HG03039 (cell line): ENCODE measurements around the gene TBL1X.

Experiments used
- ATAC-seq: cut with Tn5 transposase; IDR thresholded peaks from one replicate; pipeline ENCODE4 v1.9.1; 2021; ENCODE audit warnings: mild to moderate bottlenecking, moderate library complexity; ENCODE audit not compliant: unreplicated experiment

The TBL1X gene

GRCh38 chrX:9693307-9694001, 228.6 kb downstream of the TBL1X start:
- ATAC-seq, result no peak

DNA sequence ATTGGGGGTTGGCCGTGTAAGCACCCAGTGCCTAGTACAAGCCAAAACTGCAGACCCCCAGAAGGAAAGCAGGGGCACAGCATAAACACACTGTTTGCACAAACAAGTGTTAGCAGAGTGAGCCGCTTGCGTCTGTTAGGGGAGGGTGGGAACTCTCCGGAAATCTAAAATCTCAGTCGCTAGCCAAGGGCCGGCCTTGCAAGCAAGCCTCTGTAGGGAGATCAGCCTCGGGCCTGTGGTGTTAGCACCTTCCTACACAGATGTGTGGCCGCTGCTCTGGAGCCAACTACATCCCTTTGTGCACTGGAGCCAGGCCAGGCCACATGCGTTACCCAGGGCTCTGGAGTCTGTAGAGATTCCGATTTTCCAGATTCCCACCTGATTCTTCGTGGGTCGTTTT, 233.7 kb downstream of the TBL1X start:
- no peak for ATAC-seq

DNA sequence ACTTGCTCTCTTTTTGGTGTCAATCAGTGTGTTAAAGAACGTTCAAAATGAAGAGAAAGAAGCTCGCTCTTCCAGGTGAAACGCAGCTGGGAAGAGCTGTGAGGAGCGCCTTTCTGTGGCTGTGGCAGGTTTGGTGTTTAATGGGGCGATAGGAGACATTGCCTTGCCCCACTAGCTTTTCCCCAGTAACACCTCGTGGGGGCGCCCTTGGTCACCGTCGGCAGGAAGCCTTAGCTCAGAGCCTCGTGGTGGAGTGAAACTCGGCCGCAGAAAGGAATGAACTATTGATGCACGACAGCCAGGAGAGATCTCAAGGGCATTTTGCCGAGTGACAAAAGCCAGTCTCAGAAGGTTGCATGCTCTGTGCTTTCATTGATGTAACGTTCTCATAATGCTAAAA, 235.7 kb downstream of the TBL1X start:
- ATAC-seq, result no peak

- no peak for ATAC-seq
These were observed 236.9 kb downstream of the TBL1X start for GRCh38 chrX:9701790-9702189.

GRCh38 chrX:9703406-9703805, 238.5 kb downstream of the TBL1X start:
- no peak for ATAC-seq

GRCh38 chrX:9704876-9705465, 240.1 kb downstream of the TBL1X start:
- ATAC-seq, result no peak

GRCh38 chrX:9706421-9706820, 241.6 kb downstream of the TBL1X start:
- no peak for ATAC-seq

- no peak for ATAC-seq
These were observed 242.6 kb downstream of the TBL1X start for GRCh38 chrX:9707306-9708033.

GRCh38 chrX:9708086-9708485, 243.2 kb downstream of the TBL1X start:
- no peak for ATAC-seq

DNA sequence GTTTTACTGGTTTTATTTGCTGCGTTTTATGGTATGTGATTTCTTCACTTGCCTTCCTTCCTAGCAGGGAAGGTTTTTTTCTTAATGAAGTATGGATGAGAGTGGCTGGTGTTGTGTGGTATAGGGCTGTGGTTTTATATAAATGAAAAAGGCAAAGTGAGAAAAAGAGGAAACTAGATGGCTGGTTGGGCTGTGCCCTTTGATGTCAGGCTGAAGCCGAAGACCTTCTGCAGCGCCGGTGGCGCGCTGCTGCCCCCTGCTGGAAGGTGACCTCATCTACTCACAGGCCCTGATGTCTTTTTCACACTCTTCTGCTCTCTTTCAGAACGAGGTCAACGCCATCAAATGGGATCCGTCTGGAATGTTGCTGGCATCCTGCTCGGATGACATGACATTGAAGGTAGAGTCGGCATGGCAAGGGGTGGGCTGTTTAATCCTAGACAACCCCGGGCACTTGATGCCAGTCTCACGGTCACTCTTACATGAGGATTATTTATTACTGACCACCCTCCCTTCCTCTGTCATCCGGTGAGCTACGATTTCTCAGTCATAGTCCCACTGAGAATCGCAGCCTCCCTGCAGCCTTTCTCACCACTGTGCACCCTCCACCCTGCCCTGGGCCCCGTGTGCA, 244.2 kb downstream of the TBL1X start:
- peak; percentile 64 for ATAC-seq

DNA sequence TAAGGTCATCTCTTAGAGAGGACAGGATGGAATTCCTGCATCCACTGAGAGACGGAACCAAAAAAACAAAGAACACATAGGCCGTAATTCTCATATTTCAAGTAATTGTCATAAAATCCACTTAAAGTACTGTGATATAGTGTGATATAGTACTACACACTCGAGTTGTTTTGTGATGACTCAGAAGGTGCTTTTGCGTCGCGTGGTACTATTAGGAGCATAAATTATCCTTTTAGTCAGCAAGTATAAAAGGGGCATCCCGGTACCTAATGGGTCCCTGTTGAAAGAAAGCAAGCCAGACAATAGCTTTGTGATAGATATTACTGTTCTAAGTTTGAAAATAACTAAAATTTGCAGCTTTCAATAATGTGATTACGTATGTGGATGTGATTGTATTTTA, 245.5 kb downstream of the TBL1X start:
- no peak for ATAC-seq

GRCh38 chrX:9717376-9717775, 252.5 kb downstream of the TBL1X start:
- no peak for ATAC-seq

DNA sequence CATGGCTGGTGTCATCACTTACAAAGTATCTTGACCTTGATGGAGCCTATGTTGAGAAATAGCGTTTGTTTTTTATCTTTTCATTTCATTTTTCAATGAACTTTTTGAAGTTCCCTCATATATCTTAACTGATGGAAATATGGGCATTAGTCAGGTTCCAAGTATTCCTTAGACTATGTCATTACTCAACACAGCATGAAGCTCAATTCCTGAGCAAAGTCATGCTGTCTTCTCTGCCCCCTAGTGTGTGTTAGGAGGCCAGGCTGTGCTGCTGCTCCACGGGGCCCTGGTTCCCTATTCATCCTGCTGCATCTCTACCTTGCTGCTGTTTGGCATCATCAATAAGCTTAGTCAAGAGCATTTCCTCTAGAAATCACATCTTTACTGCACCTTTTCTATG, 259.9 kb downstream of the TBL1X start:
- ATAC-seq, result no peak

DNA sequence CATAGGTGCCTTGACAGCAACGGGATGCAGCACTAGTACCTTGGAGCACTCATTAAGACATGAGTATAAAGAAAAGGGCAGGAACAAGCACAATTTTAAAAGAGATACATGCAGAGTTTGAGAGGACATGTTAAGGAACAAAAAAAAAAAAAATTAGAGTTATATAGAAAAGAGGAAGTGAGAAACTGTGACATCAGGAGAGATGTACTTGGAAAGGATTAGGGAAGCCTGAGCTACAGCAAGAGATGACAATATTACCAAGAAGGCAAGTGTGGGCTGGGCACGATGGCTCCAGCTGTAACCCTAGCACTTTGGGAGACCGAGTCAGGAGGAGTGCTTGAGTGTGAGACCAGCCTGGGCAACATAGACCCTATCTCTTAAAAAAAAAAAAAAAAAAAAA, 263.4 kb downstream of the TBL1X start:
- ATAC-seq, result no peak

- ATAC-seq, result no peak
These were observed 264.5 kb downstream of the TBL1X start for GRCh38 chrX:9729171-9729885.

- ATAC-seq, result no peak
These were observed 265.2 kb downstream of the TBL1X start for GRCh38 chrX:9730078-9730477.

DNA sequence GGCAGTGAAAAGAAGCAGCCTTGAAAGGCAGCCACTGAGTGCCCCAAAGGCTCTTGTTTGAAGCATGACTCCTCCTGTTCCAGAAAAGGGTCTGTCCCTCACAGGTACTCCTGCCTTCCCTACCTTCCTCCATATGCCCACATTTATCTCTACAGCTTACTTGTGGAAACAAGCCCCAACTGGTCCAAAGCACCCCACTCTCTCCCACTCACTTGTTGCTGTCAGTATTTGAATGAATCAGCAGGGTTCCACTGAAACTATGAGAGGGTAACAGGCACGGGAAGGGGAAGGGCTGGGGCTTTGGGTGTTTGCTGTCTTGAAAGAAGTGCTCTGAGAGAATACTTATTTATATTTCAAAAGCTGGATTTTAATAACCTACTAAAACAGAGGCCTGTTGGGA, 265.9 kb downstream of the TBL1X start:
- ATAC-seq, result no peak

DNA sequence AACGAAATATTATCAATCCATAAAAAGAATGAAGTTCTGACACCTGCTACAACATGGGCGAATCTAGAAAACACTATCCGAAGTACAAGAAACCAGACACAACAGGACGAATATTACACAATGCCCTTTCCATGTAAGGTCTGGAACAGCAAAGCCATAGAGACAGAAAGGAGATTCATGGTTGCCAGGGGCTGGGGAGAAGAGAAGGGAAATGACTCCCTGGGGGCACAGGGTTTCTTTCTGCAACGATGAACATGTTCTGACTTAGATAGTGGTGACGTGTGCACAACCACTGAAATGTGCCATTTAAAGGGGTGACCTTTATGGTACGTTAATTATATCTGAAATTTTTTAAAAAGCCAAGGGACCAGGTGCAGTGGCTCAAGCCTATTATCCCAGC, 272.5 kb downstream of the TBL1X start:
- no peak for ATAC-seq

DNA sequence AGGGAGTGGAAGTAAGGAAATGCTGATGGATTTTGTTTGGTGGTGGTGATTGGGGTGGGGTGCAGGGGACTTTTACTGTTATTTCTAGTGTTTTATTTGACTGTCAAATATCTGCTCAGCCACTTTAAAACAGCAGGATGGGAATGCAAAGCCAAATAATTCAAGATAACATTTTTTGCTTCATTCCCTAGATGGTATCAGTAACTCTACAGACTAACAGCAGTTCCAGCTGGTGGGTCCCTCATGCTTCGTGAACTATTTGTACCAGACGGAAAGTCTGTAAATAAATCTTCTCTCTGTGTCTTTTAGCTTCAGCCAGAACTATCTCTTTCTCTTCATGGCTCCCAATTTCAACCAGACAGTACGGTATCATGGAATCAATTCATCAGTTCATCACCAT, 273.3 kb downstream of the TBL1X start:
- no peak for ATAC-seq

DNA sequence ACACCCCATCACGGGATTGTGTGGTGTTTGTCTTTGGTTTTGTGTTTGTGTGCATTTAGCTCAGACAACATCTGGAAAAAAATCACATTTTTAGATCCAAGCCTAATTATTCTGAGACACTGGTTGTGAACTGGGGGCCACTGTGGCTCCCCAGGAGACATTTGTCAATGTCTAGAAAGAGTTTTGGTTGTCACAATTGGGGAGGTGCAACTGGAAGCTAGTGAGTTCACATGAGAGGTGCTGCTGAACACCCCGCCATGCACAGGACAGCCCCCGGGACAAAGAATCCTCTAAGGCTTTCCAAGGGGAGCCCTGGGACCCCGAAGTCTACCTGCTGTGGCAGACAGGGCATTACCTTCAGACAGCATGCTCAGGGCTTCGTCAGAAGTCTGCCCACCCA, 274.3 kb downstream of the TBL1X start:
- ATAC-seq, result no peak

- no peak for ATAC-seq
These were observed 280.7 kb downstream of the TBL1X start for GRCh38 chrX:9745417-9746115.
